Glutamatergic neuron (in vitro differentiated cells): Measurements from ENCODE around the gene CD8A. TPM values are rescaled to one million over a fixed set of nuclear protein-coding genes. Genes with fewer than 3 reads are reported as not detected.

Experiments
- DNase-seq: peaks from one replicate; pipeline ENCODE4 v3.0.0; 2022
- H3K27ac Mint-ChIP-seq: one replicate; pipeline ENCODE4 v1.8.0; 2020; ENCODE audit warnings: mild to moderate bottlenecking, mixed read lengths, inconsistent platforms; ENCODE audit not compliant: unreplicated experiment
- H3K27me3 Mint-ChIP-seq: one replicate; pipeline ENCODE4 v1.8.0; 2020; ENCODE audit warnings: mild to moderate bottlenecking, moderate library complexity, mixed read lengths, inconsistent platforms; ENCODE audit not compliant: unreplicated experiment
- H3K36me3 Mint-ChIP-seq: one replicate; pipeline ENCODE4 v1.8.0; 2020; ENCODE audit warnings: mild to moderate bottlenecking, mixed read lengths, inconsistent platforms; ENCODE audit not compliant: unreplicated experiment
- H3K4me1 Mint-ChIP-seq: one replicate; pipeline ENCODE4 v1.8.0; 2020; ENCODE audit warnings: mild to moderate bottlenecking, low read depth, mixed read lengths, inconsistent platforms; ENCODE audit not compliant: unreplicated experiment
- H3K4me3 Mint-ChIP-seq: one replicate; pipeline ENCODE4 v1.8.0; 2020; ENCODE audit warnings: mild to moderate bottlenecking, mixed read lengths, inconsistent platforms; ENCODE audit not compliant: unreplicated experiment
- H3K9me3 Mint-ChIP-seq: one replicate; pipeline ENCODE4 v1.8.0; 2020; ENCODE audit warnings: mild to moderate bottlenecking, moderate library complexity, mixed read lengths, inconsistent platforms; ENCODE audit not compliant: unreplicated experiment
- CTCF ChIP-seq: fragments of 200-600 bp; sonication (generic); IDR thresholded peaks from one replicate; pipeline ENCODE4 v1.5.0; 2021; ENCODE audit not compliant: partially characterized antibody, unreplicated experiment
- total RNA-seq: library from RNA; stranded (reverse); fragmentation: NEBNext Ultra II Directional; extraction: Animal tissue kit (Norgen Biotek cat#: 25700); gene quantifications from one replicate; pipeline ENCODE4 v1.2.1, GENCODE V29; 2021; ENCODE audit not compliant: unreplicated experiment

The CD8A gene
- total RNA-seq, 1 donor from 2014 or later: 0.59 TPM

GRCh38 chr2:86783615-86784339 lies 6.9 kb downstream of the CD8A start:
- no peak for TF ChIP-seq CTCF
- Mint-ChIP-seq H3K4me1 (no peaks in the 10 kb centered on the region), H3K4me3 (no peak overlapping the region), H3K27ac (no peak overlapping the region), H3K27me3 (peaks cover 2% of the 10 kb centered on the region), H3K9me3 (no peaks in the 10 kb centered on the region), H3K36me3 (peaks cover 7% of the 10 kb centered on the region)
- no peak for DNase-seq

GRCh38 chr2:86782748-86783147 lies 8.0 kb downstream of the CD8A start:
- Mint-ChIP-seq H3K27me3 (no peaks in the 10 kb centered on the region), H3K9me3 (no peaks in the 10 kb centered on the region), H3K36me3 (peaks cover 5% of the 10 kb centered on the region), H3K27ac (no peak overlapping the region), H3K4me1 (no peaks in the 10 kb centered on the region), H3K4me3 (no peak overlapping the region)
- no peak for DNase-seq
- no peak for TF ChIP-seq CTCF

- no peaks in the 10 kb centered on the region for H3K4me1 Mint-ChIP-seq
- no peaks in the 10 kb centered on the region for H3K9me3 Mint-ChIP-seq
- no peaks in the 10 kb centered on the region for H3K27me3 Mint-ChIP-seq
- DNase-seq: no peak
- no peaks in the 10 kb centered on the region for H3K36me3 Mint-ChIP-seq
- H3K27ac Mint-ChIP-seq: no peak overlapping the region
- H3K4me3 Mint-ChIP-seq: no peak overlapping the region
- TF ChIP-seq CTCF: no peak
Measured at GRCh38 chr2:86781363-86781762, 9.3 kb downstream of the CD8A start.

- TF ChIP-seq CTCF: no peak
- DNase-seq: no peak
- H3K9me3 Mint-ChIP-seq: no peaks in the 10 kb centered on the region
- no peak overlapping the region for H3K27ac Mint-ChIP-seq
- no peak overlapping the region for H3K4me3 Mint-ChIP-seq
- no peaks in the 10 kb centered on the region for H3K4me1 Mint-ChIP-seq
- H3K27me3 Mint-ChIP-seq: no peaks in the 10 kb centered on the region
- H3K36me3 Mint-ChIP-seq: no peaks in the 10 kb centered on the region
Measured at GRCh38 chr2:86779971-86780370, 10.7 kb downstream of the CD8A start.

- no peaks in the 10 kb centered on the region for H3K9me3 Mint-ChIP-seq
- TF ChIP-seq CTCF: no peak
- no peak overlapping the region for H3K27ac Mint-ChIP-seq
- H3K4me3 Mint-ChIP-seq: no peak overlapping the region
- H3K4me1 Mint-ChIP-seq: no peaks in the 10 kb centered on the region
- H3K27me3 Mint-ChIP-seq: no peaks in the 10 kb centered on the region
- DNase-seq: no peak
- H3K36me3 Mint-ChIP-seq: no peaks in the 10 kb centered on the region
Measured at GRCh38 chr2:86778957-86779356, 11.8 kb downstream of the CD8A start.
